A673 (cell line): Measurements from ENCODE around the gene OBSCN.

Experiments used
- CTCF ChIP-seq: fragments of 300-800, 200-600 bp; sonication (generic); conservative IDR thresholded peaks from 2 replicates; pipeline ENCODE4 v1.5.1; 2017; ENCODE audit warnings: low read depth, mild to moderate bottlenecking, antibody characterized with exemption, low read length, moderate library complexity, mixed read lengths
- EZH2 ChIP-seq: fragments of 200-600 bp; sonication (generic); IDR thresholded peaks from 2 replicates; pipeline ENCODE4 v1.6.1; 2017; ENCODE audit warnings: borderline replicate concordance, low read depth, mild to moderate bottlenecking, mixed read lengths, antibody characterized with exemption, low read length; ENCODE audit not compliant: poor library complexity, severe bottlenecking

GRCh38 chr1:228272831-228273571, 65.2 kb downstream of the OBSCN start:
- TF ChIP-seq EZH2 (no peak), CTCF (no peak)
